Subcutaneous abdominal adipose tissue (tissue), 5 donors: ENCODE results near the gene DAPL1.
"Not testable (repeated sequence)": the region's sequence is repeated elsewhere in the genome, so short reads cannot be mapped to it uniquely, and the experiment has no call there.

ENCODE experiments used
- H3K27ac ChIP-seq: one replicate; pipeline ENCODE4 v1.7.0; 2013; ENCODE audit warnings: low read depth, mild to moderate bottlenecking, inconsistent platforms, low read length, moderate library complexity
- H3K27me3 ChIP-seq, 5 donors: one replicate each; pipeline ENCODE4 v1.7.0; 2013; ENCODE audit warnings: low read length in 5 of 5, inconsistent platforms in 1 of 5; ENCODE audit not compliant: control insufficient read depth in 5 of 5, insufficient read depth in 4 of 5
- H3K36me3 ChIP-seq, 5 donors: one replicate each; pipeline ENCODE4 v1.7.0; 2013; ENCODE audit warnings: low read length in 5 of 5; ENCODE audit not compliant: control insufficient read depth in 5 of 5, insufficient read depth in 5 of 5
- H3K4me1 ChIP-seq, 5 donors: one replicate each; pipeline ENCODE4 v1.7.0; 2013; ENCODE audit warnings: low read length in 5 of 5, mild to moderate bottlenecking in 3 of 5, moderate library complexity in 1 of 5; ENCODE audit not compliant: control insufficient read depth in 5 of 5, insufficient read depth in 5 of 5
- H3K4me3 ChIP-seq, 5 donors: one replicate each; pipeline ENCODE4 v1.7.0; 2013; ENCODE audit warnings: low read length in 5 of 5, low read depth in 1 of 5
- H3K9ac ChIP-seq, 5 donors: one replicate each; pipeline ENCODE4 v1.7.0; 2013; ENCODE audit warnings: low read length in 5 of 5, mild to moderate bottlenecking in 4 of 5, moderate library complexity in 3 of 5
- H3K9me3 ChIP-seq, 5 donors: one replicate each; pipeline ENCODE4 v1.7.0; 2013; ENCODE audit warnings: low read length in 5 of 5; ENCODE audit not compliant: control insufficient read depth in 5 of 5
- donor health status: healthy.
- donor health status: healthy.
- donor health status: healthy.
- donor health status: healthy.
- donor health status: healthy.

The DAPL1 gene

DNA sequence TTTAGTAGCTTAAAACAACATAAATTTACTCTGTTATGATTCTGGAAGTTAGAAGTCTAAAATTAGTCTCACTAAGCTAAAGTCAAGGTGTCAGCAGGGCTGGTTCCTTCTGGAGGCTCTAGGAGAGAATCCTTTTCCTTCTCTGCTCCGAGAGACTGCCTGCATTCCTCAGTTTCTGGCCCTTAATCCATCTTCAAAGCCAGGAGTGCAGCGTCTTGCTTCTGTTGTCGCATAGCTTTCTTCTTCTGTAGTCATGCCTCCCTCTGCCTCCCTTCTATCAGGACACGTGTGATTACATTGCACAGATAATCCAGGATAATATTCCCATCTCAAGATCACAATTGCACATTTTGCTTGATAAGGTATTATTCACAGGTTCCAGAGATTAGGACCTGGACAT is 35.1 kb downstream of the DAPL1 start:
- H3K9ac ChIP-seq: no peak overlapping the region
- no peaks in the 10 kb centered on the region for H3K36me3 ChIP-seq
- H3K27ac ChIP-seq: no peak overlapping the region
- no peaks in the 10 kb centered on the region for H3K9me3 ChIP-seq
- no peak overlapping the region for H3K4me3 ChIP-seq
- H3K27me3 ChIP-seq: no peaks in the 10 kb centered on the region
- H3K4me1 ChIP-seq: peaks cover 0 to 23% (median 17%) of the 10 kb centered on the region in 5 donors

DNA sequence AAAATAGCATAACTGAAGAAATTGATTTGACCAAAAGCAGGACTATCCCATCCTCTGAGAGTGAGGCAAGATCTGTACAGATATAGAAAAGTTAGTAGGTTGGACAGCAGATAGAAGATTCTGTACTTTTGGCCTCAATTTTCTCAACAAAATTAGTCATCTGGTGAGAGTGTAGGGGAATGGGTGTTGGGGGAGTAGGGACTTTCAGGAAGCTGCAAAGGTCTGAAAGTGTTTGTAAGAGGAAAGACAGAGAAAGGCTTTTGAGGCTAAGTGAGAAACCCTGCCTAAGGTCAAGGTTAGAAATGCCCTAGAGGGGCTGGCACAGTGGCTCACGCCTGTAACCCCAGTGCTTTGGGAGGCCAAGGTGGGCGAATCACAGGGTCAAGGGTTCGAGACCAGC is 40.3 kb downstream of the DAPL1 start:
- Histone ChIP-seq H3K9ac (no peak overlapping the region), H3K27ac (no peak overlapping the region), H3K27me3 (no peaks in the 10 kb centered on the region), H3K4me3 (no peak overlapping the region), H3K36me3 (no peaks in the 10 kb centered on the region), H3K9me3 (no peaks in the 10 kb centered on the region), H3K4me1 (peaks cover 0 to 10% (median 5%) of the 10 kb centered on the region in 5 donors)

DNA sequence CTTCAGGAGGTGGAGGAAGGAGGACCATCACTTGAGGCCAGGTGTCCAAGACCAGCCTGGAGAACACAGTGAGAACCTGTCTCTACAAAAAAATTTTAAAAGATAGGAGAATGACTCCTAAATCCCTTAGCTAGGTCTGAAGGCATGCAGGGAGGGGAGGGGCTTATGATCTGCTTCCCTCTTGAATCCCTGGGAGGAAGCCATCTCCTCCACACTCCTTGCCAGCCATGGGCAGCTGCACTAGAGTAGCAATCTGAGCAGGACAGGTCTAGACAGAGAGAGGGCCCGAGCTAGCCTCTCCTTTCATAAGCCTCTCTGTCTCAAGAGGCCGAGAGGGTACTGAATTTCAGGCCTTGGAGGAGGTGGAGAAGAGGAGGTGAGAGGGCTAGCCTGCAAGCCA is 42.5 kb downstream of the DAPL1 start:
- no peaks in the 10 kb centered on the region for H3K9me3 ChIP-seq
- H3K27me3 ChIP-seq: no peaks in the 10 kb centered on the region
- peaks cover 0 to 23% (median 18%) of the 10 kb centered on the region in 5 donors for H3K4me1 ChIP-seq
- H3K36me3 ChIP-seq: no peaks in the 10 kb centered on the region
- H3K4me3 ChIP-seq: no peak overlapping the region
- no peak overlapping the region for H3K9ac ChIP-seq
- no peak overlapping the region for H3K27ac ChIP-seq

DNA sequence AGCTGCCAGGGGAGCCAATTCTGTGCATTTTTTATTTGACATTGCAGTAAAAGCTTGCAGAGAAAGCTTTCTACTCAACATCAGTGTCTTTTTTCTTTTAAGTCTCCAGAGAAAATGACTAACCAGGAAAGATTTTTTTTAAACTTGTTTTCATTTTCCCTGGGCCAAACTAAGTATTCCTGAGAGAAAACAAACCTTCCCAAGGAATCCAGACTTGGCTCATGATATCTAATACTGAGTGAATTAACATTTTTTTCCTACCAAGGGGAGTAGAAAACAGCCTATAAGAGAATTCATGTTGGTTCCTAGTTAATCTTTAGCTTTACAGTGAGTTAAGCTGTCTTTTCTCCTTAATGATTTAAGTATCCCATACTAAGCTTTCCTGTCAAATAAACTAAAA is 46.7 kb downstream of the DAPL1 start:
- H3K9me3 ChIP-seq: no peaks in the 10 kb centered on the region
- H3K9ac ChIP-seq: no peak overlapping the region
- no peaks in the 10 kb centered on the region for H3K36me3 ChIP-seq
- peaks cover 0 to 33% (median 28%) of the 10 kb centered on the region in 5 donors for H3K4me1 ChIP-seq
- H3K4me3 ChIP-seq: no peak overlapping the region
- H3K27ac ChIP-seq: peak overlapping the region; percentile 89
- H3K27me3 ChIP-seq: no peaks in the 10 kb centered on the region

DNA sequence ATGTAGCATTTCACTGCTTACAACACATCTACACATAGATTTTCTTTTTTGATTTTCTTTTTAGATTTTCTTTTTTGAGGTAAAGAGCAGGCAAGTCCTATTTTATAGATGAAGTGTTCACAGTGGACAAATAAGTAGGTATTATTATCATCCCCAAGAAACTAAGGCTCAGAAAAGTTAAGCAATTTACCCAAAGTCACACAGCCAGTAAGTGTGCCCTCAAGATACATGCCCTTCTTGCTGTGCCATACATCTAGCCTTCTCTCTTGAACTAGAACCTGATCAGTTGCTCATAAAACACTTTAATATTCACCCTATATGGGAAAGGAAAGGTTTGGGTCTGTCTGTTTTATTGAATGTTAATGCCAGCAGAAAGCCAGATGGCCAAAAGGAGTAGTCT is 50.3 kb downstream of the DAPL1 start:
- Histone ChIP-seq H3K4me1 (peaks cover 0 to 26% (median 23%) of the 10 kb centered on the region in 5 donors), H3K9me3 (no peaks in the 10 kb centered on the region), H3K36me3 (no peaks in the 10 kb centered on the region), H3K27me3 (no peaks in the 10 kb centered on the region), H3K27ac (no peak overlapping the region), H3K4me3 (no peak overlapping the region), H3K9ac (no peak overlapping the region)

DNA sequence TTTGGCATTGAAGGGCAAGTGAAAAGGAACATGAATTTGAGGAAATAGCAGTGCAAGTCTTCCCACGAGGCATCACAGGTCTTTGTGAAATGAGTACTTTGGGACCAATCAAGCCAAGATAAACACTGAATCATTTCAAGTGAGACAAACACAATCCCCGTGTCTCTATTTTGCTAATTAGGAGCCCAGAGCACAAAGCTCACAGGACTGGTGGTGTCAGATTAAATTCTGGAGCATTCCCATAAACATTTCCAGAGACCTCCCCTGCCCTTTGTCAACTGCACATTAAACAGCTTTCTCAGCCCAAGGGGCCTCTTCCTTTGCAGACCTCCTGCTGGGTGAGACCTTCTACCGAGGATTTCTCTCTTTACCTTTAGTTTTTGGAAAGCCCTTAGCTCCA is 50.7 kb downstream of the DAPL1 start:
- no peaks in the 10 kb centered on the region for H3K9me3 ChIP-seq
- no peak overlapping the region for H3K27ac ChIP-seq
- H3K9ac ChIP-seq: no peak overlapping the region
- peaks cover 0 to 26% (median 23%) of the 10 kb centered on the region in 5 donors for H3K4me1 ChIP-seq
- H3K27me3 ChIP-seq: no peaks in the 10 kb centered on the region
- no peak overlapping the region for H3K4me3 ChIP-seq
- H3K36me3 ChIP-seq: no peaks in the 10 kb centered on the region

DNA sequence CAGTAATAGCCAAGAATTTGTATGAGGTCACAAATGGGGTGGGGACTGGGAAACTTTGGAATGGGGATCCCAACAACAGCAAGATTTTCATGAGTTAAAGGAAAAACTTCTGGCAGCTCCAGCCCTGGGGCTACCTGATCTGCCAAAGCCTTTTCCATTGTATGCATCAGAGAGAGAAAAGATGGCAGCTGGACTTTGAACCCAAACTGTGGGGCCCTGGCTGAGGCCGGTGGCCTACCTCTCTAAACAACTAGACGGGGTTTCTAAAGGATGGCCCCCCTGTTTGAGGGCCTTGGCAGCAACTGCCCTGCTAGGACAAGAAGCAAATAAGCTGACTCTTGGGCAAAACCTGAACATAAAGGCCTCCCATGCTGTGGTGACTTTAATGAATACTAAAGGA is 52.4 kb downstream of the DAPL1 start:
- not testable (repeated sequence) for H3K9ac ChIP-seq, H3K4me3 ChIP-seq, H3K27me3 ChIP-seq, H3K9me3 ChIP-seq, H3K36me3 ChIP-seq, H3K27ac ChIP-seq
- peaks cover 0 to 14% (median 13%) of the 10 kb centered on the region in 5 donors for H3K4me1 ChIP-seq

DNA sequence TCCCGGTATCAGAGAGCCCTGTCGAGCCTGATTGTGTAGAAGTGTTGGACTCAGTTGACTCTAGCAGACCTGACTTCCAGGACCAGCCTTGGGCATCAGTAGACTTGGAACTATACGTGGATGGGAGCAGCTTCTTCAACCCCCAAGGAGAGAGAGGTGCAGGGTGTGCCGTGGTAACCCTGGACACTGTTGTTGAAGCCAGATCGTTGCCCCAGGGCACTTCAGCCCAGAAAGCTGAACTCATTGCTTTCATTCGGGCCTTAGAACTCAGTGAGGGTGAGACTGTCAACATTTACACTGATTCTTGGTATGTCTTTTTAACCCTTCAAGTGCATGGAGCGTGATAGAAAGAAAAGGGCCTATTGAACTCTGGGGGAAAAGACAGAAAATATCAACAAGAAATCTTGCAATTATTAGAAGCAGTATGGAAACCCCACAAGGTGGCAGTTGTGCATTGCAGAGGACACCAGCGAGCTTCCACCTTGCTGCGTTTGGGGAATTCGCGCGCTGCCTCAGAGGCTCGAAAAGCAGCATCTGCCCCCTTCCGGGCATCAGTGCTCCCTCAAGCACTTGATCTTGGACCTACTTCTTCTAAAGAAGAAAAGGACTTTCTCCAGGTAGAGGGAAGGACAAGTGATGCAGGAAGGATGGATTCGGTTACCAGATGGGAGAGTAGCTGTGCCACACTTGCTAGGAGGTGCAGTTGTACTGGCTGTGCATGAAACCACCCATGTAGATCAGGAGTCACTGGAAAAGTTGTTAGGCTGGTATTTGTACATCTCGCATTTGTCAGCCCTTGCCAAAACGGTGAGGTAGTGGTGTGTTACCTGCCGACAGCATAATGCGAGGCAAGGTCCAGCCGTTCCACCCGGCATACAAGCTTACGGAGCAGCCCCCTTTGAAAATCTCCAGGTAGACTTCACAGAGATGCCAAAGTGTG is 53.2 kb downstream of the DAPL1 start:
- H3K27ac ChIP-seq, H3K9ac ChIP-seq, H3K9me3 ChIP-seq, H3K4me1 ChIP-seq, H3K4me3 ChIP-seq, H3K36me3 ChIP-seq, H3K27me3 ChIP-seq: not testable (repeated sequence)

DNA sequence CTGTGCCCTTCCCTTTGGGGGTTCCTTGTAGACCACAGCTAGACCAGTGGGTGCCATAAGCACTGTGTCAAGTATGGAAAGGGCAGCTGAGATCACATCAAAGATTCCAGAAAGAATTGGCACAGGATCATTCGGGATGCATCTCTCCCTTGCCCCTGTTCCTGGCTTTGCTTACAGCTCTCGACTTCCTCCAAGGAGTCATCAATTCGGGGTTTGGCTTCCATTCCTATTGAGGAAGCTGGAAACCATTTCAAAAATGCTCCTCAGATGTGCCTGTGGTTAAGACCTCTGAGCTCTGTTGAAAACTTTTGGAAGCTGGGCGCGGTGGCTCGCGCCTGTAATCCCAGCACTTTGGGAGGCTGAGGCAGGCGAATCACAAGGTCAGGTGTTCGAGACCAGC is 65.1 kb downstream of the DAPL1 start:
- H3K27me3 ChIP-seq, H3K36me3 ChIP-seq, H3K27ac ChIP-seq, H3K4me3 ChIP-seq, H3K4me1 ChIP-seq, H3K9ac ChIP-seq, H3K9me3 ChIP-seq: not testable (repeated sequence)

DNA sequence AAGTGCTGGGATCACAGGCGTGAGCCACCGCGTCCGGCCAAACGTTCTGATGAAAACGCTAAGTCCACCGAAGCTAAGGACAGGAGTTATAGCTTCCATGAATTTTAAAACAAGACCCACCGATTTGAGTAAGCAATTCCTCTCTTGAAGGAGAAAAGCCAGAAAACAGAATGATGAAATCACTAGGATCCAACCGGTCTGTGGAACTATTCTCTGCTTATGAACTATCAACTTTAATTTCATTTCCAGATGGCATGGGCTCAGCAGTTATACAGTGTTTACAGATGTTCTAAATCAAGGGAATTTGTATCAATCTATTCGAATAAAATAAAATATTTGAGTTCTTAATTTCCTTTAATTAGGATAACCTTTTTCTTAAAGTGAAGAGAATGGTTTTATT is 66.5 kb downstream of the DAPL1 start:
- H3K27ac ChIP-seq, H3K4me3 ChIP-seq, H3K4me1 ChIP-seq, H3K9me3 ChIP-seq, H3K9ac ChIP-seq, H3K36me3 ChIP-seq, H3K27me3 ChIP-seq: not testable (repeated sequence)
